H9 (cell line): ENCODE data around the gene TTC7B. TPM values are rescaled to one million over a fixed set of nuclear protein-coding genes. Genes with fewer than 3 reads are reported as not detected.

ENCODE experiments used
- DNase-seq: peaks from one replicate; pipeline ENCODE4 v3.0.0-alpha.2; 2017
- H2AFZ ChIP-seq: one replicate; pipeline ENCODE4 v1.6.1; 2013; ENCODE audit warnings: mild to moderate bottlenecking, low read length, control low read depth, moderate library complexity
- H2AK5ac ChIP-seq: 2 replicates; pipeline ENCODE4 v1.6.1; 2013; ENCODE audit warnings: low read length, control low read depth, mixed read lengths; ENCODE audit not compliant: insufficient read length
- H2BK120ac ChIP-seq: one replicate; pipeline ENCODE4 v1.6.1; 2013; ENCODE audit warnings: low read depth, mild to moderate bottlenecking, low read length, control low read depth, inconsistent platforms; ENCODE audit not compliant: poor library complexity, severe bottlenecking
- H2BK12ac ChIP-seq: 2 replicates; pipeline ENCODE4 v1.6.1; 2013; ENCODE audit warnings: low read length, control low read depth, mixed read lengths, low read depth; ENCODE audit not compliant: insufficient read length
- H2BK15ac ChIP-seq: 2 replicates; pipeline ENCODE4 v1.6.1; 2013; ENCODE audit warnings: low read depth, low read length, control low read depth
- H2BK20ac ChIP-seq: one replicate; pipeline ENCODE4 v1.6.1; 2013; ENCODE audit warnings: low read depth, mild to moderate bottlenecking, low read length, control low read depth, inconsistent platforms; ENCODE audit not compliant: poor library complexity, severe bottlenecking
- H2BK5ac ChIP-seq: 2 replicates; pipeline ENCODE4 v1.6.1; 2013; ENCODE audit warnings: low read length, control low read depth, mixed read lengths; ENCODE audit not compliant: insufficient read length
- H3K14ac ChIP-seq: 2 replicates; pipeline ENCODE4 v1.6.1; 2013; ENCODE audit warnings: low read length, control low read depth; ENCODE audit not compliant: insufficient read depth
- H3K18ac ChIP-seq: 2 replicates; pipeline ENCODE4 v1.6.1; 2013; ENCODE audit warnings: low read depth, mild to moderate bottlenecking, mixed read lengths, low read length, control low read depth; ENCODE audit not compliant: insufficient read length
- H3K23ac ChIP-seq: 2 replicates; pipeline ENCODE4 v1.6.1; 2013; ENCODE audit warnings: low read length, control low read depth, mixed read lengths, low read depth; ENCODE audit not compliant: insufficient read length
- H3K23me2 ChIP-seq: 2 replicates; pipeline ENCODE4 v1.6.1; 2013; ENCODE audit warnings: low read depth, mild to moderate bottlenecking, mixed read lengths, low read length, control low read depth; ENCODE audit not compliant: insufficient read length, poor library complexity, severe bottlenecking
- H3K27ac ChIP-seq: 2 replicates; pipeline ENCODE4 v1.5.1; 2013; ENCODE audit warnings: low read length, control low read depth, mixed read lengths, low read depth; ENCODE audit not compliant: insufficient read length
- H3K27me3 ChIP-seq: 2 replicates; pipeline ENCODE4 v1.6.1; 2013; ENCODE audit warnings: low read length, control low read depth, inconsistent platforms; ENCODE audit not compliant: insufficient read depth
- H3K4ac ChIP-seq: 2 replicates; pipeline ENCODE4 v1.6.1; 2013; ENCODE audit warnings: low read depth, mild to moderate bottlenecking, control low read depth, inconsistent platforms, low read length, moderate library complexity
- H3K4me1 ChIP-seq: 2 replicates; pipeline ENCODE4 v1.6.1; 2013; ENCODE audit warnings: low read length, control low read depth, inconsistent platforms; ENCODE audit not compliant: insufficient read depth
- H3K4me2 ChIP-seq: 2 replicates; pipeline ENCODE4 v1.6.1; 2013; ENCODE audit warnings: low read length, control low read depth, mixed read lengths; ENCODE audit not compliant: insufficient read length, insufficient read depth
- H3K56ac ChIP-seq: 2 replicates; pipeline ENCODE4 v1.6.1; 2013; ENCODE audit warnings: low read depth, mild to moderate bottlenecking, mixed read lengths, low read length, control low read depth; ENCODE audit not compliant: insufficient read length
- H3K79me1 ChIP-seq: 2 replicates; pipeline ENCODE4 v1.6.1; 2013; ENCODE audit warnings: low read depth, mild to moderate bottlenecking, moderate library complexity, low read length, control low read depth, inconsistent platforms; ENCODE audit not compliant: insufficient read depth, poor library complexity, severe bottlenecking
- H3K79me2 ChIP-seq: 2 replicates; pipeline ENCODE4 v1.6.1; 2013; ENCODE audit warnings: low read length, control low read depth, inconsistent platforms; ENCODE audit not compliant: insufficient read depth
- H3K9ac ChIP-seq: 2 replicates; pipeline ENCODE4 v1.6.1; 2013; ENCODE audit warnings: low read length, control low read depth, mixed read lengths; ENCODE audit not compliant: insufficient read length; ENCODE audit errors: extremely low read depth
- H3K9me3 ChIP-seq: one replicate; pipeline ENCODE4 v1.6.1; 2013; ENCODE audit warnings: low read depth, low read length, inconsistent platforms; ENCODE audit not compliant: control insufficient read depth
- H3T11ph ChIP-seq: one replicate; pipeline ENCODE4 v1.6.1; 2013; ENCODE audit warnings: mild to moderate bottlenecking, low read length, control low read depth, inconsistent platforms
- H4K20me1 ChIP-seq: one replicate; pipeline ENCODE4 v1.6.1; 2013; ENCODE audit not compliant: control insufficient read depth, insufficient read length, insufficient read depth
- H4K5ac ChIP-seq: 2 replicates; pipeline ENCODE4 v1.6.1; 2013; ENCODE audit warnings: low read depth, mild to moderate bottlenecking, mixed read lengths, low read length, control low read depth; ENCODE audit not compliant: insufficient read length
- H4K8ac ChIP-seq: replicated peaks from 2 replicates; pipeline ENCODE4 v1.6.1; 2013; ENCODE audit warnings: low read length, control low read depth, mixed read lengths, low read depth; ENCODE audit not compliant: insufficient read length
- H4K91ac ChIP-seq: 2 replicates; pipeline ENCODE4 v1.6.1; 2013; ENCODE audit warnings: low read depth, mild to moderate bottlenecking, moderate library complexity, mixed read lengths, low read length, control low read depth; ENCODE audit not compliant: insufficient read length
- H3K27ac Mint-ChIP-seq, 3 experiments: 2 replicates in 2 of 3; 3 replicates in 1 of 3; pipeline ENCODE4 v1.8.0; 2020 to 2021; ENCODE audit warnings: mixed read lengths in 3 of 3, mild to moderate bottlenecking in 1 of 3, moderate library complexity in 1 of 3
- H3K27me3 Mint-ChIP-seq: 2 replicates; pipeline ENCODE4 v1.8.0; 2021; ENCODE audit warnings: low read depth, mild to moderate bottlenecking, moderate library complexity, mixed read lengths
- H3K36me3 Mint-ChIP-seq, 3 experiments: 2 replicates in 2 of 3; 3 replicates in 1 of 3; pipeline ENCODE4 v1.8.0; 2020 to 2021; ENCODE audit warnings: low read depth in 3 of 3, mixed read lengths in 3 of 3; ENCODE audit not compliant: insufficient read depth in 1 of 3
- H3K4me1 Mint-ChIP-seq, 2 experiments: 2 replicates each; pipeline ENCODE4 v1.8.0; 2020; ENCODE audit warnings: mixed read lengths in 2 of 2
- H3K4me3 Mint-ChIP-seq, 2 experiments: 2 replicates in 1 of 2; 3 replicates in 1 of 2; pipeline ENCODE4 v1.8.0; 2020 to 2021; ENCODE audit warnings: mild to moderate bottlenecking in 2 of 2, mixed read lengths in 2 of 2, moderate library complexity in 1 of 2
- H3K9me3 Mint-ChIP-seq, 2 experiments: 2 replicates in 1 of 2; 3 replicates in 1 of 2; pipeline ENCODE4 v1.8.0; 2020; ENCODE audit warnings: mild to moderate bottlenecking in 2 of 2, mixed read lengths in 2 of 2, moderate library complexity in 1 of 2
- CTCF ChIP-seq: fragments of 200-600 bp; sonication (generic); conservative IDR thresholded peaks from 3 replicates; pipeline ENCODE4 v1.8.0; 2021; ENCODE audit warnings: antibody characterized with exemption, mild to moderate bottlenecking
- WGBS: extraction: QIAGEN DNeasy Blood & Tissue Kit; methylation state at CpG from one replicate; pipeline ENCODE4 v1.1.7; 2013; ENCODE audit warnings: missing lambda C conversion rate, low lambda C conversion rate, mixed read lengths; ENCODE audit not compliant: insufficient read length; ENCODE audit errors: extremely low coverage; 5-methylcytosine and 5-hydroxymethylcytosine counted together
- total RNA-seq: library from RNA; stranded (reverse); gene quantifications from 2 replicates; pipeline ENCODE4 v1.2.1, GENCODE V29; 2021

The TTC7B gene
- total RNA-seq, 1 experiment from 2014 or later, result 33.7 TPM

GRCh38 chr14:90678846-90679362 lies 137.3 kb downstream of the TTC7B start:
- no peak for DNase-seq
- Histone ChIP-seq H4K5ac (no peak overlapping the region), H2BK120ac (no peak overlapping the region), H2BK20ac (no peak overlapping the region), H3K9me3 (no peaks in the 10 kb centered on the region), H4K20me1 (no peaks in the 10 kb centered on the region), H3K27ac (no peak overlapping the region), H3K79me1 (no peaks in the 10 kb centered on the region), H2BK15ac (no peak overlapping the region), H3K4me2 (no peak overlapping the region), H3K18ac (no peak overlapping the region), H3K4me1 (no peaks in the 10 kb centered on the region; the same call in 1 of the 2 replicates), H2BK5ac (no peak overlapping the region), H2AK5ac (no peak overlapping the region), H3K14ac (no peak overlapping the region), H3K4ac (no peak overlapping the region), H2AFZ (no peak overlapping the region), H3K9ac (no peak overlapping the region), H2BK12ac (no peak overlapping the region), H3T11ph (no peak overlapping the region), H4K8ac (no peak overlapping the region), H3K23ac (no peak overlapping the region), H4K91ac (no peak overlapping the region), H3K79me2 (no peaks in the 10 kb centered on the region), H3K23me2 (no peaks in the 10 kb centered on the region), H3K56ac (no peak overlapping the region), H3K27me3 (no peaks in the 10 kb centered on the region)
- Mint-ChIP-seq H3K36me3 (no peaks in the 10 kb centered on the region; a peak in 1 of 7 replicates), H3K27ac (peak overlapping the region in 1 of 3 experiments; percentile 81; a peak in 1 of 7 replicates), H3K27me3 (no peaks in the 10 kb centered on the region), H3K9me3 (no peaks in the 10 kb centered on the region), H3K4me1 (peaks cover 20 to 22% of the 10 kb centered on the region in 2 experiments), H3K4me3 (no peak overlapping the region)
- TF ChIP-seq CTCF, result no peak
- whole genome bisulfite sequencing, result no CpG with 5 or more reads among the region's 6 CpGs
